ENCODE results near the gene INIP.

Gene INIP

DNA sequence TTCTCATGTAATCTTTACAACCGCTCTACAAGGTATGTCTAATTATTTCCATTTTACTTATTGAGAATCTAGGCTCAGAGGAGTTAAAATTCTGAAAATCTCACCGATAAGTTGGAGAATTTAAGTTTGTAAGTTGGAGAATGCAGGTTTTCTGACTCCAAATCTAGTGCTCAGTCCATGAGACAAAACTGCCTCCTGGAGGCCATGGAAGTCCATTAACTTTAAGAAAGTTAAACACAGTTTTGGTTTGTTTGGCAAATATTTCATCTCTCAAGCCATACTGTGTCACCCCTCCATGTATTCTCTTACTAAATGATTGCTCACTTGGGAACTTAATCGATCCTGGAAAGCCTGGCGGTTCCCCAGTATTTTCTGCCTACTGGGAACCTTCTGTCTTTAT lies 52.6 kb downstream of the INIP start:
- no peak for DNase-seq

DNA sequence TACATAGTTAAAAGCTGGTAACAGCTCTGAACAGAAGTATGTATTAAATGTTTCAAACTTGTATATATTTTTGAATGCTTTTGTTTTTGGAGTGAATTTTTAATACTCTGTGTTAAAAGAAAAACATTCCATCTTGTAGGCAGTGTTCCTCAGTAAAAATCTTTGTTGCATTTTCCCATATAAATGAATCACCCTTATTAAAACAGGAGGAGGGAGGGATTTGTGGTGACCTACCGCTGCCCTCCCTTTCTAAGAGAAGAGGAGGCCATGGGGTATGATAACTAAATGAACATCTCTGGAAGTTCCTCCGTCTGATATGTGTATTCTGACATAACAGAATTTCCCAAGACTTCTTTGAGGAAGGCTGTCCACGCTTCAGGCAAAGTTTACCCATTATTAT lies 53.4 kb downstream of the INIP start:
- DNase-seq, result no peak

DNA sequence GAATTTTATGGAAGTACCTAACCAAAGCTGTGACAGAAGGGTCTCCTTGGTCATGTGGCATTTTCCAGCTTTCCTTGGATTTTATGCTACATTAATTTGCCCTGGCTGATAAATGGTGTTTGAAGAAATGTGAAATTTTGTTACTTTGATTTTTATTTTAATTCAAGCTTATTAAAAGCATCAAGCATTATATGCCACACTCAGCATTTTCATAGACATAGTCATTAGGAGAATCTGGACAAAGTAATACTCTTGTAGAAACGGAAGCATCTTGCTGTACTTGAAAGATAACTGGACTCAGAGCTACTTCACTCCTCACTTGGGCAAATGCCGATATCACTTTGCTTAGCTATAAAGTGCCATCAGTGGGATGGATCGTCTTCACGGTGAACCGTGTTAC lies 54.2 kb downstream of the INIP start:
- no peak for DNase-seq

DNA sequence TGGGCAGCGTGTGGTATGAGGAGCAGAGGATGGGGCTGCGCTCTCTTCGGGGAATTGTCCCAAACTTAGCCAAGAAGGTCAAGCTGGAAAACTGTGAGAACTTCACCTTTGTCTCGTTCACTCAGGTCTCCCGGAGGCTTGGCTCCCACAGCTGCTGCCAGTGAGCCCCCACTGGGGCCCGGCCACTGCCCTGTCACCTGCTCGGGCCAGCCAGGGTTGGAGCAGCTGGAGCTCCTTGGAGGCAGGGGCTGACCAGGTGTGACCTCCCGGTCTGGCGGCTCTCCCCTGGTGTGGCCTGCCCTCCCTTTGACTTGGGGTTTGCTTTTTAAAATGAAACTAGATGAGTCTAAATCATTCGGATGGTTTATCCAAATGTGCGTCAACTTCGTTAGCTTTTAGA lies 58.0 kb downstream of the INIP start:
- DNase-seq, result no peak

DNA sequence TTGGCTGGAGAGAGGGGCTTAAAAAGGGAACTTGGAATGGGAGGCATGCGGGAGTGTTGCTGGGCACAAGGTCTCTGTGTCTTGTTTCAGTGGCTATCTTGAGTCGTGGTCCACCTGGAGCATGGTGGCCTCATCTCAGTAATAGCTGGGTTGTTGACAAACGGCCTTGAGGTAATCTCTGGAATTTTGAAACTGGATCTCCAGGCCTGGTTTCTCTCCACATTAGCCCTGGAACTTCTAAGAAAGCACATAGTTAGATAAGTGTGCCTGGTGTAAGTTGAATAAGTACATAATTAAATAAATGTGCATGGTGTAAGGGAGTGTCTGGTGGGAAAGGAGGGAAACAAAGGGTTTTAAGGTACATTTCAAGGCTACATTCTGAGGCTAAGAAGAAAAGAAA lies 62.2 kb downstream of the INIP start:
- no peak for DNase-seq

DNA sequence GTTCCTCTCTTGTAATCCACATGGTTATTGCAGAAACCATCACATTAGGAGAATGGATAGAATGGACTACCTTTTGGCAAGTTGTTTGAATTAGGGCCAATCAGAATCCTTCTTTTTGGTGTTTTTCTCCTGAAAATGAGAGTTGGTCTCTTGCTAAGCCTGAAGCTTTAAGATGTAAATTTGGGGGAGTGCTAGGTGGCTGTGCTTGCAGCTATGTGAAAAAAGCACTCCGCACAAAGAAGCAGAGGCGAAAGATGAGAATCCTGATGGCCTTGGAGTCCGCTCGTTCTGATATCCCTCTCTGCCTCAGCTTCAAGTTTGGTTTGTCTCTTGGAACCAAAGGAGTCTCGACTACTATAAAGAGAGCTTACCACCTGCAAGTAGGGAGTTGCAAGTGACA lies 63.6 kb downstream of the INIP start:
- no peak for DNase-seq

DNA sequence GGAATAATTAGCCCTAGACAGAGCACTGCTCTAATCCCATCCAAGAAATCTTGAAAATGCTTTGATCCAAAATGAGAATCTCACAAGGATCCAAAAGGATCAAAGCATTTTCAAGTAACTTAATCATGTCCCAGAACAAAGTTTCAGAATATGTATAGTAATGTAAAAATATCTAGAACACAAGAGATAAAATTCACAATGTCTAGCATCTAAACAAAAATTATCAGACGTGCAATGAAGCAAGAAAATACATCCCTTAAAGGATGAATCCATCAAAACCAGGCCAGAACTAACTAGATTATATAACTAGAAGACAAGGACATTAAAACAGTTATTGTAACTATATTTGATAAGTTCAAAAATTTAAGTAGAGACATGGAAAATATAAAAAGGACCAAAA lies 69.3 kb downstream of the INIP start:
- no peak for DNase-seq

DNA sequence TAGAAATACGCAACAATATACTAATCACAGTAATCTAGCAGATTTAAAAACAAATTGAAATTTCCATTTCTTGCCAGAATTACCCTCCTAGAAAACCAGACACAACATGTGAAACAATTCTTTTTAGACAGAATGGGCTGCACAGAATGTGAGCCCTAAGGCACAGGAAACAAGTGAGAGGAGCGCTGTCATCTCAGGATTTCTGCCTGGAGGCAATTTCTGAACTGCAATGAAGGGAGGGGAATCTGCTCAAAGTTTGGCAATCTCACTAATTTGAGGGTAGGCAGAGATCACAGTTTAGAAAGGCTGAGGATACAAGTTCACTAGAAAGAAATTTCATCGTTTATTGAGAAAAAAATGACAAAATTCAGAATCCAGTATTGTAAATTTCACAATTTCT lies 70.3 kb downstream of the INIP start:
- DNase-seq, result no peak

DNA sequence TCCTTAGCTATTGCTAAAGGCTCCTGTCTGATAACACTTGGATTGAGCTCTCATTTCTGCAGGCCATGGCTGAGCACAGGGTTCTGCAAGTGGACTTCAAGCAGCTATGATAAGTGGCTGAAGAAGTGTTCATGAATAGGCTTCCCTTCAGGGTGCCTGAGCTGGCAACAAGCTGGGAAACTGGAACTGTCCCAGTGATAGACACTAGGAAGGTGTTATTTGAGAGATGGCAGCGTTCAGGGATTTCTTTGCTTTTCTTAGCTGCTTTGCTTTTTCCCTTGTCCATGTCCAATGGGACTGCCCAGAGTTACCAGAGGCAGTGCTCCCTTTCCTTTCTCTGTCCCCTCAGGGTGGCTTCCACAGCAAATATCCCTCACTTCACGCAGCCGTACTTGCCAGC lies 75.8 kb downstream of the INIP start:
- DNase-seq, result no peak

DNA sequence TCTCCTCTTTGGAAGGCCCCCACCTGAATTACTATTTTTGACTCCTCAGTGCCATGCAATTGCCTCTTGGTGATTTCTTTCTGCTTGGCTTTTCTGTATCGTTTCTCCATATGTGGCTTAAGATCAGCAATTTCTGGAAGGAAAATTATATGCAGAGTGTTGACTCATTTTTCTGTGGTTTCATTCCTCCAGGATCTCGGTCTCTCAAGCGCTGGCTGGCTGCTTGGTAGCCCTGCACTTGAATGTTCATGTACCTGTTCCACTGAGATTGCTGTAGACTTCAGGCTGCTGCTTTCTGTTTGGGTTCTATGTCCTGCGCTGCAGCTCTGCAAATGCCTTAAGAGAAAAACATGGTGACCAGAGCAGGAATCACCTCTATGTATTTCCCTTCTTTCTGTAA lies 77.6 kb downstream of the INIP start:
- DNase-seq, result no peak
